Measurements from ENCODE around the gene PEX26. TPM values are rescaled to one million over a fixed set of nuclear protein-coding genes. Genes with fewer than 3 reads are reported as not detected.

The PEX26 gene
- total and polyA plus RNA-seq, 2 donors (not counting 3 experiments of a cell fraction or from before 2014, with no cell fraction given) = 25.6 to 44.4 TPM

GRCh38 chr22:18075720-18076497 is 1.9 kb upstream of the PEX26 start:
- FAIRE-seq = peak; percentile 95
- H3K9me3 ChIP-seq (replicated peaks; ENCODE audit: control insufficient read depth, insufficient read depth, low read length) = no peaks in the 10 kb centered on the region
- no peak overlapping the region for H3K4me2 ChIP-seq (ENCODE audit: insufficient read depth, low read length)
- no TSS peak for BruUV-seq (replicated peaks)
- ChIA-PET POLR2A (interaction anchor here (1.1 to 1.5 kb wide), 2 partner anchors 245 to 334 kb away, joined by 3 to 5 read pairs; no protein-coding TSS in a partner anchor), CTCF (interaction anchor here (0.6 to 8.5 kb wide), 89 partner anchors 8 to 1001 kb away, joined by 3 to 385 read pairs (median 5); partner anchors contain the start of genes MICAL3, TUBA8 and USP18)
- dilution Hi-C loops (cut with MboI; ENCODE audit: extremely low pct_ligation_motif_present, low sequenced_read_pairs) (no loop called here), intact Hi-C loops (cut with micrococcal nuclease) (loop anchor here (1.0 to 10.0 kb wide), 8 partner anchors 51 to 517 kb away; partner anchors contain the start of genes BCL2L13 and MICAL3)
- no peaks in the 10 kb centered on the region for H3K9me1 ChIP-seq (replicated peaks; ENCODE audit: control insufficient read depth, extremely low read depth, insufficient read depth, low read length)
- peak; percentile 56 to 70 for TF ChIP-seq CTCF (IDR thresholded peaks at IDR 0.05; ENCODE audit: extremely low read depth in 1 of 2, insufficient read depth in 1 of 2, low read depth in 1 of 2, low read length in 2 of 2)
- TF ChIP-seq EZH2 (IDR thresholded peaks at IDR 0.05; ENCODE audit: borderline replicate concordance, low read depth, low read length, severe bottlenecking) = no peak
- no peak overlapping the region for H3K27ac ChIP-seq (ENCODE audit: insufficient read depth, low read depth, low read length)
- H3K9ac ChIP-seq (replicated peaks; ENCODE audit: extremely low read depth, insufficient read depth, low read length) = no peak overlapping the region
- no peaks in the 10 kb centered on the region for H4K20me1 ChIP-seq (replicated peaks; ENCODE audit: control insufficient read depth, extremely low read depth, insufficient read depth, low read length)
- H3K79me2 ChIP-seq (ENCODE audit: control insufficient read depth, insufficient read depth, low read length) = peaks cover 24% of the 10 kb centered on the region
- H3K4me1 ChIP-seq (ENCODE audit: control insufficient read depth, extremely low read depth, insufficient read depth, low read length) = peaks cover 21% of the 10 kb centered on the region
- no peak overlapping the region for H3K4me3 ChIP-seq (replicated peaks in 1 of 3; ENCODE audit: insufficient read depth in 1 of 3, low read depth in 1 of 3, low read length in 3 of 3)
- H3K27me3 ChIP-seq (ENCODE audit: control insufficient read depth in 2 of 2, insufficient read depth in 2 of 2, low read length in 2 of 2) = peaks cover 0 to 3% of the 10 kb centered on the region in 2 experiments
- peak; percentile 92 for DNase-seq (ENCODE audit: low read depth, low spot score)
- H3K36me3 ChIP-seq (ENCODE audit: control insufficient read depth in 2 of 2, extremely low read depth in 1 of 2, insufficient read depth in 2 of 2, low read length in 2 of 2) = peaks cover 0 to 4% of the 10 kb centered on the region in 2 experiments
- peak overlapping the region; percentile 50 for H2AFZ ChIP-seq (ENCODE audit: low read depth, low read length)

Data from endothelial cell of umbilical vein (primary cell).